GM21576 (cell line): ENCODE data around the gene ZNF177.

Experiments
- ATAC-seq: cut with Tn5 transposase; IDR thresholded peaks from one replicate; pipeline ENCODE4 v1.9.1; 2021; ENCODE audit warnings: mild to moderate bottlenecking, moderate library complexity; ENCODE audit not compliant: unreplicated experiment

Gene ZNF177

DNA sequence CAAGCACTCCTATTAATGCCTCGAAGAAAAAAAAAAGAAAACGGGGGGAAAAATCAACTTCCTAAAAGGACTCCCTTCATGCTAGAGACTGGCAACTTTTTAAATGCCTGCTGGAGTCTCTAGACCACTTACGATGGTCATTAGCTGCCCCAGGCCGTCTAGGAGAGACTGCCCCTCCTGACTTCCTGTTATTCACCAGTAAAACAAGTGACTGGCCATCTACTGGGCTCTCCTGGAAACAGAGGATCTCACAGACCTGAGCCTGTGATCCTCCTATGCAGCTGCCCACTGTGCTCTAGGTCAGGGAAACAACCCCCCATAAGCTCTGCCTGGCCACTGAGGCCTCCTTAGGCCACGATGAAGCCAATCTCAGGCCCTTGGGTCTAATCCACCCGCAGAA, 65.1 kb downstream of the ZNF177 start:
- ATAC-seq, result no peak

DNA sequence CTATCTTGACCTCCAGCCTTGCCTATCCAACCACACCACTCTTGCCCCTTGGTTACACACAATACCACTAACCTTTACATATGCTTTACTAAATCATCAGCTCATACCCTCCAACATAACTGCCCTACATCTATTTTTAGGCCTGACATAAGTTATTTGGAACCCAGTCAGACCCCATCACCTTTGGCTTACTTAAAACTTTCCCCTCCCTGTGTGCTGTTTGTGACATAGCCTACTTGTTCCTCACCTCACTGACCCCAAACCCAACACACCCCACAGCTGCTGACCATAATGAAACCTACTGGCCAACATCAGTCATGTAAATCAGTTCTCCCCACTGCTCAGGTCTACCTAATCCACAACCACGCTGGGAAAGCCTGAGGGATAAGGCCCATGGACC, 67.6 kb downstream of the ZNF177 start:
- no peak for ATAC-seq

DNA sequence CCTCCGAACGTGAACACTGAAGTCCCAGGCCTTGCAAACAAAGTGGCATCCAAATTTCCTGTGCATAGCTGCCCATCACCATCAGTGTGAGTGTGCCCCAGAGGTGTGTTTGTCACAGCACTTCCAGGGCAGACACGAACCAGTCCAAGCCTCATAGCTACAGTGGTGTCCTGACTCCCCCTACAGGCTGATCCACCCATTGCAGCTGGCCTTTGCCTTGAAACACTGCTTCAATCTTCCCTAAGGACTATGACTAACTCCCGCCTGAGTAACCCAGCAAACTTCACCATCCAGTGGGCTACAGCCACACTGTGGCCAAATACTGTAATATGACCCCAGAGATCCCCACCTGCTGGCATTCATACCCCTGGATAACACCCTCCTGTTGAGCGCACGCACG, 68.7 kb downstream of the ZNF177 start:
- ATAC-seq, result no peak
